Measurements from ENCODE around the gene EIF5A2.

Gene EIF5A2

GRCh38 chr3:170852324-170852723, 56.1 kb downstream of the EIF5A2 start:
- no peak for DNase-seq (ENCODE audit: low spot score)

- peak; percentile 13 for DNase-seq (ENCODE audit: low spot score)
Measured at GRCh38 chr3:170848292-170848917, 60.0 kb downstream of the EIF5A2 start.

- DNase-seq (ENCODE audit: low spot score): no peak
Measured at GRCh38 chr3:170844377-170844776, 64.1 kb downstream of the EIF5A2 start.

GRCh38 chr3:170840291-170840859, 68.1 kb downstream of the EIF5A2 start:
- DNase-seq (ENCODE audit: low spot score): no peak

GRCh38 chr3:170839518-170840100, 68.8 kb downstream of the EIF5A2 start:
- DNase-seq (ENCODE audit: low spot score): no peak

Measured in hepatic stellate cell (primary cell).